HepG2 (cell line): ENCODE measurements around the gene PODXL. TPM values are rescaled to one million over a fixed set of nuclear protein-coding genes. Genes with fewer than 3 reads are reported as not detected.
"Not testable (repeated sequence)": the region's sequence is repeated elsewhere in the genome, so short reads cannot be mapped to it uniquely, and the experiment has no call there.

Experiments
- ATAC-seq: fragments of 200-7000 bp; cut with Tn5 transposase; 3 replicates; pipeline ENCODE4 v1.9.1; 2020; ENCODE audit warnings: mild to moderate bottlenecking, moderate library complexity
- BruUV-seq: library from RNA; stranded (reverse); fragments of 400-500 nt; replicated peaks from 2 replicates; lab custom pipeline; 2021; lab: Mats Ljungman, UMichigan
- CTCF ChIA-PET: fragments of 300-600 bp; formaldehyde crosslinking; extraction: SDS; loops from one replicate; lab custom pipeline; 2021; ENCODE audit warnings: low total read pairs, inconsistent platforms, low intra/inter-chr PET ratio; lab: Yijun Ruan, JAX
- POLR2A ChIA-PET: fragments of 350-600 bp; sonication (Branson Sonifier 250); formaldehyde crosslinking; loops from one replicate; lab custom pipeline; 2020; ENCODE audit warnings: antibody characterized with exemption, inconsistent platforms; lab: Yijun Ruan, JAX
- DNase-seq: peaks from one replicate; pipeline ENCODE4 v3.0.0-alpha.2; 2015; ENCODE audit warnings: low spot score
- FAIRE-seq: peaks from 3 replicates; lab custom pipeline; 2011; peaks lifted over from hg19 to GRCh38; lab: Jason Lieb, UNC
- H2AFZ ChIP-seq: one replicate; pipeline ENCODE4 v1.6.1; 2011; ENCODE audit warnings: low read length, inconsistent platforms
- H3K27ac ChIP-seq: fragments of 300-600 bp; 3 replicates; pipeline ENCODE4 v1.8.0; 2011; ENCODE audit warnings: mixed run types, mild to moderate bottlenecking, mixed read lengths, low read length, inconsistent platforms; ENCODE audit not compliant: insufficient read depth; ENCODE audit errors: extremely low read length
- H3K27me3 ChIP-seq, 2 experiments: fragments of 200-600 bp in 1 of 2; 2 replicates in 1 of 2; 3 replicates in 1 of 2; pipeline versions ENCODE4 v1.6.0 to v1.8.0; 2011; ENCODE audit warnings: low read length in 2 of 2, mild to moderate bottlenecking in 2 of 2, moderate library complexity in 2 of 2, inconsistent platforms in 1 of 2; ENCODE audit not compliant: insufficient read depth in 2 of 2, control insufficient read depth in 1 of 2
- H3K36me3 ChIP-seq, 2 experiments: fragments of 200-600 bp in 1 of 2; replicated peaks in 1 of 2; 2 replicates in 1 of 2; 3 replicates in 1 of 2; pipeline versions ENCODE4 v1.5.1 to v1.8.0; 2011; ENCODE audit warnings: low read length in 2 of 2, inconsistent platforms in 1 of 2; ENCODE audit not compliant: insufficient read depth in 2 of 2, control insufficient read depth in 1 of 2
- H3K4me1 ChIP-seq: 2 replicates; pipeline ENCODE4 v1.5.1; 2012; ENCODE audit warnings: low read length, inconsistent platforms; ENCODE audit not compliant: insufficient read depth
- H3K4me2 ChIP-seq: 2 replicates; pipeline ENCODE4 v1.6.0; 2011; ENCODE audit warnings: low read depth, low read length, inconsistent platforms
- H3K4me3 ChIP-seq, 3 experiments: fragments of 200-600 bp in 1 of 3; sonication (generic), shearing (Covaris generic) in 1 of 3; replicated peaks in 1 of 3; 2 replicates each; pipeline ENCODE4 v1.5.1; 2011 to 2016; ENCODE audit warnings: low read length in 3 of 3, inconsistent platforms in 2 of 3, low read depth in 2 of 3, mild to moderate bottlenecking in 2 of 3, control low read depth in 1 of 3, mixed read lengths in 1 of 3; ENCODE audit not compliant: insufficient read depth in 1 of 3
- H3K79me2 ChIP-seq: one replicate; pipeline ENCODE4 v1.6.1; 2011; ENCODE audit warnings: low read length, inconsistent platforms; ENCODE audit not compliant: insufficient read depth
- H3K9ac ChIP-seq: 2 replicates; pipeline ENCODE4 v1.6.0; 2011; ENCODE audit warnings: mild to moderate bottlenecking, low read depth, low read length, inconsistent platforms; ENCODE audit not compliant: insufficient read depth
- H3K9me3 ChIP-seq: 2 replicates; pipeline ENCODE4 v1.5.1; 2012; ENCODE audit warnings: mild to moderate bottlenecking, low read length
- H4K20me1 ChIP-seq: 2 replicates; pipeline ENCODE4 v1.6.0; 2011; ENCODE audit warnings: inconsistent platforms, mild to moderate bottlenecking, low read length, moderate library complexity; ENCODE audit not compliant: insufficient read depth
- AGO2 ChIP-seq: fragments of 200-400 bp; formaldehyde crosslinking; optimal IDR thresholded peaks from 2 replicates; pipeline ENCODE3; 2017; ENCODE audit warnings: mild to moderate bottlenecking, low read depth, low read length, moderate library complexity
- FOSL2 ChIP-seq: sonication (generic); formaldehyde crosslinking; IDR thresholded peaks from 2 replicates; pipeline ENCODE4 v1.4.0; 2020; ENCODE audit warnings: missing genetic modification reagents
- GABPA ChIP-seq, 2 experiments: IDR thresholded peaks; 2 replicates each; pipeline ENCODE4 v1.6.1; 2011 to 2016; ENCODE audit warnings: low read depth in 2 of 2, low read length in 1 of 2, missing biosample characterization in 1 of 2, missing genetic modification characterization in 1 of 2
- HNF4A ChIP-seq: sonication (generic); formaldehyde crosslinking; IDR thresholded peaks from 2 replicates; pipeline ENCODE4 v1.4.0; 2020; ENCODE audit warnings: missing genetic modification reagents
- KDM2A ChIP-seq: sonication (generic); formaldehyde crosslinking; IDR thresholded peaks from 2 replicates; pipeline ENCODE4 v1.4.0; 2020; ENCODE audit warnings: low read depth, missing genetic modification reagents, borderline replicate concordance
- PAF1 ChIP-seq: IDR thresholded peaks from 2 replicates; pipeline ENCODE4 v1.6.1; 2016; ENCODE audit warnings: missing genetic modification reagents, missing compliant biosample characterization
- POLR2G ChIP-seq: fragments of 200-400 bp; formaldehyde crosslinking; IDR thresholded peaks from 2 replicates; pipeline ENCODE4 v1.6.1; 2018; ENCODE audit warnings: mild to moderate bottlenecking, low read depth, low read length, moderate library complexity
- RBM22 ChIP-seq: fragments of 200-400 bp; formaldehyde crosslinking; optimal IDR thresholded peaks from 2 replicates; pipeline ENCODE3; 2017; ENCODE audit warnings: mild to moderate bottlenecking, low read length, moderate library complexity
- RFX1 ChIP-seq: fragments of 450-650 bp; IDR thresholded peaks from 2 replicates; pipeline ENCODE4 v1.6.1; 2017
- RFX3 ChIP-seq: IDR thresholded peaks from 2 replicates; pipeline ENCODE4 v1.6.1; 2016; ENCODE audit warnings: missing biosample characterization, missing genetic modification reagents
- ZBTB39 ChIP-seq: sonication (generic); formaldehyde crosslinking; IDR thresholded peaks from 2 replicates; pipeline ENCODE4 v1.5.0; 2020; ENCODE audit warnings: missing genetic modification reagents
- ZNF263 ChIP-seq: sonication (generic); formaldehyde crosslinking; IDR thresholded peaks from 2 replicates; pipeline ENCODE4 v1.4.0; 2020; ENCODE audit warnings: missing genetic modification reagents
- ZNF343 ChIP-seq: sonication (generic); formaldehyde crosslinking; IDR thresholded peaks from 2 replicates; pipeline ENCODE4 v1.4.0; 2020; ENCODE audit warnings: mild to moderate bottlenecking, missing genetic modification reagents
- ZNF354B ChIP-seq: sonication (generic); formaldehyde crosslinking; IDR thresholded peaks from 2 replicates; pipeline ENCODE4 v1.8.0; 2022; ENCODE audit warnings: mild to moderate bottlenecking, missing genetic modification reagents
- ZNF782 ChIP-seq: sonication (generic); formaldehyde crosslinking; IDR thresholded peaks from 2 replicates; pipeline ENCODE4 v1.4.0; 2020; ENCODE audit warnings: missing genetic modification reagents, mild to moderate bottlenecking, borderline replicate concordance
- ZSCAN30 ChIP-seq: sonication (generic); formaldehyde crosslinking; IDR thresholded peaks from 2 replicates; pipeline ENCODE4 v1.5.0; 2020; ENCODE audit warnings: mild to moderate bottlenecking, missing genetic modification reagents
- WGBS: methylation state at CpG from one replicate; pipeline ENCODE4 v1.1.6; 2017; ENCODE audit warnings: low lambda C conversion rate; 5-methylcytosine and 5-hydroxymethylcytosine counted together
- in situ Hi-C: cut with HindIII; loops from 2 replicates; pipeline ENCODE4 v1.10.0; 2017; ENCODE audit warnings: low pct_unique_long_range_greater_than_20kb; ENCODE audit not compliant: extremely low pct_ligation_motif_present
- intact Hi-C: fragments of 100-400 bp; cut with micrococcal nuclease; formaldehyde crosslinking; loops from one replicate; pipeline ENCODE4 v1.10.0; 2022; ENCODE audit not compliant: unreplicated experiment
- polyA plus RNA-seq, 8 experiments: library from polyadenylated mRNA; depleted of rRNA in 3 of 8; stranded (reverse) in 7 of 8; unstranded in 1 of 8; fragments of >200 nt; fragmentation: Illumina TruSeq in 4 of 8; extraction: Trizol in 4 of 8; gene quantifications; 2 replicates each; pipeline versions ENCODE4 v1.2.1 to v1.2.3, GENCODE V29; 2011 to 2016; ENCODE audit warnings: low read depth in 4 of 8, missing spikeins in 1 of 8, mixed read lengths in 1 of 8; ENCODE audit not compliant: insufficient read depth in 1 of 8
- total RNA-seq, 5 experiments: library from RNA; depleted of rRNA; stranded (reverse); fragments of >200 nt; fragmentation: Illumina TruSeq; extraction: Trizol; gene quantifications; 2 replicates each; pipeline ENCODE4 v1.2.3, GENCODE V29; 2016; ENCODE audit warnings: low read depth in 1 of 5

Gene PODXL
- total and polyA plus RNA-seq, 2 of the 13 experiments (the other 11 are each of a cell fraction or from before 2014, with no cell fraction given), result 0.22 to 0.54 TPM

- in situ Hi-C loops, result loop anchor here (10.0 kb wide), 1 partner anchor 150 kb away; no protein-coding TSS in a partner anchor
- H3K9me3 ChIP-seq, H2AFZ ChIP-seq, H4K20me1 ChIP-seq, H3K27ac ChIP-seq, H3K79me2 ChIP-seq, POLR2A ChIA-PET, ATAC-seq: not testable (repeated sequence)
- TF ChIP-seq FOSL2 (CRISPR knock-in tag) (peak; percentile 32; the same call in 1 of the 2 replicates), PAF1 (peak; percentile 78; the same call in 1 of the 2 replicates)
- TF ChIP-seq, all 625 proteins: peak for 2; not testable (repeated sequence) for 623
- H3K4me3 ChIP-seq, H3K36me3 ChIP-seq, H3K9ac ChIP-seq, intact Hi-C loops, FAIRE-seq, DNase-seq, CTCF ChIA-PET, BruUV-seq, H3K27me3 ChIP-seq: not testable (repeated sequence)
- 68% methylated on average over 8 of the region's 8 CpGs for WGBS
- H3K4me1 ChIP-seq, result peaks cover 34% of the 10 kb centered on the region
- H3K4me2 ChIP-seq, result peak overlapping the region; percentile 74; the same call in 1 of the 2 replicates
Measured at GRCh38 chr7:131505037-131505620, 51.3 kb downstream of the PODXL start.

GRCh38 chr7:131504157-131504899 is 52.1 kb downstream of the PODXL start:
- in situ Hi-C loops (loop anchor here (10.0 kb wide), 1 partner anchor 150 kb away; no protein-coding TSS in a partner anchor), intact Hi-C loops (no loop called here)
- H3K36me3 ChIP-seq, result no peaks in the 10 kb centered on the region
- H3K27me3 ChIP-seq, result no peaks in the 10 kb centered on the region; a peak in 1 of 5 replicates
- H2AFZ ChIP-seq, result no peak overlapping the region
- no peak overlapping the region for H3K9ac ChIP-seq
- peak overlapping the region; percentile 74 for H3K4me2 ChIP-seq
- BruUV-seq, result no TSS peak
- H3K79me2 ChIP-seq, result no peaks in the 10 kb centered on the region
- ChIA-PET CTCF (no interaction called here), POLR2A (no interaction called here)
- WGBS, result 19% methylated on average over 4 of the region's 14 CpGs
- ATAC-seq, result peak; percentile 15
- peak; percentile 51 for DNase-seq
- no peaks in the 10 kb centered on the region for H4K20me1 ChIP-seq
- H3K4me3 ChIP-seq, result no peak overlapping the region; a peak in 1 of 6 replicates
- no peak overlapping the region for H3K27ac ChIP-seq
- no peaks in the 10 kb centered on the region for H3K9me3 ChIP-seq
- peaks cover 34% of the 10 kb centered on the region for H3K4me1 ChIP-seq
- FAIRE-seq, result no peak
- TF ChIP-seq RBM22 (peak; percentile 55), RFX1 (peak; percentile 60; the same call in 1 of the 2 replicates), GABPA (IDR thresholded peaks at IDR 0.05; ENCODE audit: low read depth, low read length) (no peak), GABPA (CRISPR knock-in tag; IDR thresholded peaks at IDR 0.05; ENCODE audit: low read depth) (no peak), POLR2G (0 out of 2 replicates have a peak, but pooled peaks have one; percentile 19), KDM2A (peak; percentile 7; the same call in 1 of the 2 replicates), HNF4A (CRISPR knock-in tag) (peak; percentile 54), ZNF354B (CRISPR knock-in tag) (no peak), ZBTB39 (CRISPR knock-in tag) (no peak), ZNF263 (CRISPR knock-in tag) (peak; percentile 90), ZNF343 (CRISPR knock-in tag) (no peak), AGO2 (peak; percentile 63), ZSCAN30 (CRISPR knock-in tag) (no peak), RFX3 (CRISPR knock-in tag) (0 out of 2 replicates have a peak, but pooled peaks have one; percentile 24), ZNF782 (CRISPR knock-in tag) (no peak)
